Measurements from ENCODE around the gene FXN. TPM values are rescaled to one million over a fixed set of nuclear protein-coding genes. Genes with fewer than 3 reads are reported as not detected.

The FXN gene
- total and polyA plus RNA-seq, 2 experiments from 2014 or later = 5.6 to 22.0 TPM

- in situ Hi-C loops (cut with MboI) = loop anchor here (10.0 kb wide), 1 partner anchor 56 kb away; no protein-coding TSS in a partner anchor
- Histone ChIP-seq H3K9ac (no peak overlapping the region), H3K9me2 (ENCODE audit: insufficient read depth) (no peaks in the 10 kb centered on the region), H3F3A (ENCODE audit: insufficient read depth) (no peaks in the 10 kb centered on the region), H3K27ac (no peak overlapping the region), H3K4me3 (no peak overlapping the region), H3K36me3 (ENCODE audit: low read depth) (no peaks in the 10 kb centered on the region), H2AFZ (no peak overlapping the region), H4K20me1 (ENCODE audit: insufficient read depth) (no peaks in the 10 kb centered on the region), H3K79me2 (ENCODE audit: insufficient read depth) (no peaks in the 10 kb centered on the region), H3K27me3 (replicated peaks; ENCODE audit: insufficient read depth) (no peaks in the 10 kb centered on the region), H3K9me3 (ENCODE audit: low read depth) (no peaks in the 10 kb centered on the region), H3K4me1 (ENCODE audit: insufficient read depth) (no peaks in the 10 kb centered on the region), H3K4me2 (ENCODE audit: unreplicated experiment) (no peak overlapping the region)
- 90 to 98% methylated on average over 5 of the region's 5 CpGs for WGBS, 2 experiments (ENCODE audit: low coverage in 1 of 2, low lambda C conversion rate in 2 of 2, missing lambda C conversion rate in 2 of 2)
- no peak for DNase-seq
- TF ChIP-seq EZH2 (IDR thresholded peaks at IDR 0.05; ENCODE audit: insufficient read depth, poor library complexity, severe bottlenecking) (no peak), EZH2phosphoT487 (IDR thresholded peaks at IDR 0.05; ENCODE audit: insufficient read depth, low read depth) (no peak)
Measured at GRCh38 chr9:69089082-69089481, 53.5 kb downstream of the FXN start.

DNA sequence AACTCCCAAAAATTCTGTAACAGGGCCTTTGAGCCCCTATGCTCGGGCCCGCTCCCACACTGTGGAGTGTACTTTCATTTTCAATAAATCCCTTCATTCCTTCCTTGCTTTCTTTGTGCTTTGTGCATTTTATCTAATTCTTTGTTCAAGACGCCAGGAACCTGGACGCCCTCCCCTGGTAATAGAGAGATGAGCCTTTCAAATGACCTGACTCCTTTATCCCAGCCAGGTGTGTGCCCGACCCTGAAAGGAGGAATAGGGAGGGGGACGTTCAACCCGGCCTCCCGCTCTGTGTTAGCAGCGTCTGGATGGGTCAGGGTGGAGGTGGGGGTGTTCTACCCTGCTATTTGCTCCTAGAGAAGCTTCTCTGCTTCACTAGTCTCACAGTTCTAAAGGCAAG is 53.9 kb downstream of the FXN start:
- H3K36me3 ChIP-seq (ENCODE audit: low read depth) = no peaks in the 10 kb centered on the region
- in situ Hi-C loops (cut with MboI) = loop anchor here (10.0 kb wide), 1 partner anchor 55 kb away; no protein-coding TSS in a partner anchor
- 81 to 83% methylated on average over 9 of the region's 9 CpGs for WGBS, 2 experiments (ENCODE audit: low coverage in 1 of 2, low lambda C conversion rate in 2 of 2, missing lambda C conversion rate in 2 of 2)

DNA sequence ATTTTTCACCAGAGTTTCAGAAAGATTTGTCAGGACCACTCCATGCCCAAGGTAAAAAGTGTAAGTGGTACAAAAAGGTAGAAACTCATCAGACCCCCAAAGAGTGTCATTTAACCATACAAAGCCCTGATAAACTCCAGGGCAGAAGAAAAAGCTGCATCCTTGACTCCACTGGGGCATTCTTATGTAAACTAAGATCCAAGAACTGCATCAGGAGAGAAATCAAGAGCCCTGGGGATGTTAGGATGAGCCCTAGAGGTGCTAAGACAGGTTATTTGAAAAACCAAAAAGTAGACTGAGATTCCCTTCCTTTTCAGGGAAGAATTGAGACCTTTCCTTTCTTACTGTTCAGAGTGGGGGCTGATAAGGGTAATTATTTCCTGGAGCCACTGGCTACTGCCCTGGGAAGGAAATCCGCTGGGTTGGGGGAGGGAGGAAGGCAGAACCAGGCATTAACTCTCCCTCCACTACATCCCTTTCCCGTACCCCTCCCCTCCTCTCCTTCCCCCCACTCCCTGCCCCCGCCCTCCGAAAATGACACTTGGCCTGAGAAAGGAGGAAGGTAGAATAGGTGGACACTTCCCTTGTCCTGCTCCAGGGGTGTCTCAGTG is 54.7 kb downstream of the FXN start:
- Histone ChIP-seq H3K36me3 (ENCODE audit: low read depth) (no peaks in the 10 kb centered on the region), H2AFZ (no peak overlapping the region)

More for the DNA sequence above, 53.9 kb downstream of the FXN start:
- Histone ChIP-seq H3F3A (ENCODE audit: insufficient read depth) (no peaks in the 10 kb centered on the region), H3K9ac (no peak overlapping the region), H3K27me3 (replicated peaks; ENCODE audit: insufficient read depth) (no peaks in the 10 kb centered on the region), H3K4me2 (ENCODE audit: unreplicated experiment) (no peak overlapping the region), H3K4me3 (no peak overlapping the region), H4K20me1 (ENCODE audit: insufficient read depth) (no peaks in the 10 kb centered on the region), H3K79me2 (ENCODE audit: insufficient read depth) (no peaks in the 10 kb centered on the region), H3K27ac (no peak overlapping the region), H3K9me2 (ENCODE audit: insufficient read depth) (no peaks in the 10 kb centered on the region), H3K9me3 (ENCODE audit: low read depth) (no peaks in the 10 kb centered on the region), H3K4me1 (ENCODE audit: insufficient read depth) (no peaks in the 10 kb centered on the region), H2AFZ (no peak overlapping the region)
- no peak for TF ChIP-seq EZH2phosphoT487 (IDR thresholded peaks at IDR 0.05; ENCODE audit: insufficient read depth, low read depth)
- TF ChIP-seq EZH2 (IDR thresholded peaks at IDR 0.05; ENCODE audit: insufficient read depth, poor library complexity, severe bottlenecking) = no peak
- no peak for DNase-seq

GRCh38 chr9:69090946-69091345 is 55.4 kb downstream of the FXN start:
- in situ Hi-C loops (cut with MboI) = no loop called here
- Histone ChIP-seq H3K9ac (no peak overlapping the region), H3K9me2 (ENCODE audit: insufficient read depth) (no peaks in the 10 kb centered on the region), H3K4me2 (ENCODE audit: unreplicated experiment) (no peak overlapping the region), H3K9me3 (ENCODE audit: low read depth) (no peaks in the 10 kb centered on the region), H3K27me3 (replicated peaks; ENCODE audit: insufficient read depth) (no peaks in the 10 kb centered on the region), H3K36me3 (ENCODE audit: low read depth) (no peaks in the 10 kb centered on the region), H3K79me2 (ENCODE audit: insufficient read depth) (no peaks in the 10 kb centered on the region), H4K20me1 (ENCODE audit: insufficient read depth) (no peaks in the 10 kb centered on the region), H2AFZ (no peak overlapping the region), H3K4me1 (ENCODE audit: insufficient read depth) (no peaks in the 10 kb centered on the region), H3K4me3 (no peak overlapping the region), H3K27ac (no peak overlapping the region), H3F3A (ENCODE audit: insufficient read depth) (no peaks in the 10 kb centered on the region)
- no peak for DNase-seq
- TF ChIP-seq EZH2 (IDR thresholded peaks at IDR 0.05; ENCODE audit: insufficient read depth, poor library complexity, severe bottlenecking) = no peak
- no peak for TF ChIP-seq EZH2phosphoT487 (IDR thresholded peaks at IDR 0.05; ENCODE audit: insufficient read depth, low read depth)
- 98% methylated on average over 3 of the region's 3 CpGs for WGBS, 2 experiments (ENCODE audit: low coverage in 1 of 2, low lambda C conversion rate in 2 of 2, missing lambda C conversion rate in 2 of 2)

More for the DNA sequence above, 54.7 kb downstream of the FXN start:
- H3K79me2 ChIP-seq (ENCODE audit: insufficient read depth) = no peaks in the 10 kb centered on the region
- 53 to 79% methylated on average over 3 to 4 of the region's 4 CpGs for WGBS, 2 experiments (ENCODE audit: low coverage in 1 of 2, low lambda C conversion rate in 2 of 2, missing lambda C conversion rate in 2 of 2)
- no peak for DNase-seq
- H3K27ac ChIP-seq = no peak overlapping the region
- H3K4me2 ChIP-seq (ENCODE audit: unreplicated experiment) = no peak overlapping the region
- in situ Hi-C loops (cut with MboI) = no loop called here
- no peak overlapping the region for H3K4me3 ChIP-seq
- no peaks in the 10 kb centered on the region for H3K9me3 ChIP-seq (ENCODE audit: low read depth)
- no peaks in the 10 kb centered on the region for H3K4me1 ChIP-seq (ENCODE audit: insufficient read depth)
- no peaks in the 10 kb centered on the region for H3K9me2 ChIP-seq (ENCODE audit: insufficient read depth)
- no peaks in the 10 kb centered on the region for H3F3A ChIP-seq (ENCODE audit: insufficient read depth)
- no peaks in the 10 kb centered on the region for H3K27me3 ChIP-seq (replicated peaks; ENCODE audit: insufficient read depth)
- TF ChIP-seq EZH2phosphoT487 (IDR thresholded peaks at IDR 0.05; ENCODE audit: insufficient read depth, low read depth) (no peak), EZH2 (IDR thresholded peaks at IDR 0.05; ENCODE audit: insufficient read depth, poor library complexity, severe bottlenecking) (no peak)
- H4K20me1 ChIP-seq (ENCODE audit: insufficient read depth) = no peaks in the 10 kb centered on the region
- H3K9ac ChIP-seq = no peak overlapping the region
